ENCODE results near the gene LARP6.

GRCh38 chr15:70869346-70869745 lies 15.4 kb upstream of the LARP6 start:
- no peak for TF ChIP-seq CTCF (IDR thresholded peaks at IDR 0.05)
- TF ChIP-seq ZFX (IDR thresholded peaks at IDR 0.05; ENCODE audit: borderline replicate concordance) = no peak

Data from 22Rv1 (cell line).